ENCODE results near the gene ASCC1.

ASCC1 gene

DNA sequence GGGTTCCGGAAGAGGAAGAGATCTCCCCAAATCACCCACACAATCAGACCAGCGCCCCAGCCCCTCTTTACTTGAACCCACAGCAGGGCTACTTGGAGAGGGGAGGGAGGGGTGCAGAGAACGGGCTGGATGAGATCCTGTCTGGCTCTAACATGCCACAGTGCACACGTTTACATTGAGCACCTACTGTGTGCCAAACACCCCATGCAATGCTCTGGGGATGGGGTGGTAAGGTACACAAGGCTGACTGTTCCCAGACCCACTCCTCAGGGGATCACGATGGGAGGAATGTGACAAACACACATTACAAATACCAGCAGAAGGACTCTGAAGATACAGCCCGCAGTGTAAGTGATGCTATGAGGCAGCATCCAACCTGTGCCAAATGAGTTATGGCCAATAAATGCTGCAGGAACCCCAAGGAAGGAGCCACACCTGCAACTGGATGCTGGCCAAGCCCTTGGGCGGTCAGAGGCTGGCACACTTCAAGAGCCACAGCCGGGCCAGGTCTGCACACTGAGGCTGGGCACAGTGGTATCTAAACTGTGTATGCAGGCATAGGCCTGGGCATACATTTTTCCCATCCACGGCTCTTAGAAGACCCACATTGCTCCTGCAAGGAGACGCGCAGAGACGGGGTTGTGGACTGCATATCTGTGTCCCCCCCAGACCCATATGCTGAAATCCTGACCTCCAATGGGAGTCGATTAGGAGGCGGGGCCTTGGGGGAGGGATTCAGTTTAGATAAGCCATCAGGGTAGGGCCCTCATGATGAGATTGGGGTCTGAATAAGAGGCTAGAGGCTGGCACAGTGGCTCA is 134.1 kb downstream of the ASCC1 start:
- DNase-seq (ENCODE audit: low spot score): peak; percentile 50

DNA sequence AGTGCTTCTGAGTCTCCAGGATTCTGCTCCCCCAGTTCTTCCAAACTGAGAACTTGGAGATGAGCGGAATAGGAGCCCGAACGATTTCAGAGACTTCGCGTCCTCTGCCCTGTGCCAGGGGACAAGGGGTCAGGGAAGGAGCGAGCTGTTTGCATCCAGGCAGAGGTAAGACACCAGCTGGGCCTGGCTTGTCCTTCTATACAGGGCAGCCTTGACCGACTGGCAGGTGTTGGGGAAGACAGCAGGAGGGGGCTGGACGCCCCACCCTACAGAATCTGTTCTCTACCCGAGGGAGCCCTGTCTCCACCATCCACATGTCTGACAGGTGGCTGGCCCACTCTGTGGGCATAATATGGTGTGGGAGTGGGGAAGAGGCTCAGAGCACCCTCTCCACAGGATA is 134.9 kb downstream of the ASCC1 start:
- DNase-seq (ENCODE audit: low spot score): no peak

DNA sequence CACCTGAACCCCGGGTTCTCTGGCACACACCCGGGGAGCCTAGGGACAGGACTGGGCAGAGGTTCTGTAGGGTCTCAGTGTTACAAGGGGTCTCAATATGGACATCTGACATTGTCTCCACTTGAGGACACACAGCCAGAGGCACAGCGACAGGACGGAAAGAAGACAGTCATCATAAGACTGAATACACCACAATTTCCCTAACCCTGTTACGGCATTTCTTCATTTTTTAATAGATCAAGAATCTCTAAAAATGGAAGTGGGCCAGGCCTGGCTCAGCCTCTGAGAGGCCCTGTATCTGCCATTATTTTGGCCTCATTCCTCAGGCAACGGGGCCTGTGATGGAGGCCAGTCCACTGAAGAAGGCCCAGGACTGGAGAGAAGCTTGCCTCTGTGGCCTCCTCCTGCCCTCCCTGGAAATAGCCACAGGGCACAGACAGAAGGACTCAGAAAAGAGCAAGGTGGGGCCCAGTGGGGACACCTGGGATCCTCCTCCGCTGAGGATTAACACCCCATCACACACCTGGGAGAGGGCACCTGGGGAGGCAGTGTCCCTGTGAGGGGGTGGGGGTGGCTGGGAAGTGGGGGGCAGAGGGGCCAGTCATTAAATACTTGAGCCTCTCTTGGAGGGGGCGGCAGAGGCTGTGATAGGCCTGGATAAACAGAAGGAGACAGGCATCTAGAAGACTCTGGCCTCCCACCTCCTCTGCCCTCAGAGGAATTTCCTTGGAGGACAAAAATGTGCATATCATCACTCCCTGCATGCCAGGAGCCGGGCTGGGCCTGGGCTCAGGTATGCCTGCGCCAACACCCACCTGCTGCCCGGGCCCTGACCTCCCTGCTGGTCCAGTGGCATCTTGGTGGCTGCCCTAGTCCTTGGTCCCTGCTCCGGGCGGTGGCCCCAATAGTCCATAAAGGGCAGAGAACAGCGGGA is 135.8 kb downstream of the ASCC1 start:
- DNase-seq (ENCODE audit: low spot score): peak; percentile 56

DNA sequence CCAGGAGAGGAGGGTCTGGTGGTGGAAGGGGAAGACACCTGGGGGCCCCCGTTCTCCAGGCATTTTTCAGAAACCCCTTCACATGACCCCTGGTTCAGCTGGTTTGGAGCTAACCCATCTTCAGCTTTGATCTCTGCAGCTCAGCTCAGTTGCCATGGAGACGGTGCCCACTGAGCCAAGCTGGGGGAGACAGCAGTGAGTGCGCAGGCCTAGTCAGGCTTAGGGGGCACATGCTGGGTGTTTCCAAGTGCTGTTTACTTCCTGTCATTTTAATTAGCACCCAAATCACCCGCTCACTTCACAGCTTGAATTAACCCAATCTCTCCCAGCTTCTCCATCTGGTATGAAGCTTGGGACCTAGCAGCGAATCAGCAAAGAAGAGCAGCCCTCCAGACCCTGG is 136.7 kb downstream of the ASCC1 start:
- no peak for DNase-seq (ENCODE audit: low spot score)

DNA sequence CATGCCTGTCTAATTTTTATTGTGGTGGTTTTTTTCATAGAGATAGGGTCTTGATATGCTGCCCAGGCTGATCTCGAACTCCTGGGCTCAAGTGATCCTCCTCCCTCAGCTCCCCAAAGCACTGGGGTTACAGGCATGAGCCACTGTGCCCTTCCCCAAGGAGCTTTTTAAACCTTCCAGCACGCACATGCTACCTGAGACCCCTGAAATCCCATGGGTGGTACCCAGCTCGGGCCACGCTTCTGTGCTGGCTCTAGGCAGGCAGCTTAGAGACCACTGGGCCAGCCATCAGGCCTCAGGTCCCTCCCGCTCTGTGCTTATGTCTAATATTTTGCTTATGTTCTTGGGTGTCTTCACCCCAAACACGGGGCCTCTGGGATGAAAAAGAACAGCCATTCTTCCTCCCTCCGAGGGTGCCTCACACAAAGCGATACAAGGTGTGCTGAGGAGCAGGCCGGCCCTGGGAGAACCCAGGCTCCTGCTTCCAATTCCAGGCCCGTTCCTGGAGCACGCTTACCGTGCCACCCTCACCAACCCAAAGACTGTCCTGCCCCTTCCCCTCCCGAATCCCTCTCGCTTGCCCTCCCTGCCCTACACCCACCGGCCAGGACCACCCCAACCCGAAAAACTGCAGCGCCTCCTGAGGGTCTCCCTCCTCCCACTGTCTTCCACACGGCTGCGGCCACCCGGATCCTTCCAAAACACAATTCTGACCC is 138.6 kb downstream of the ASCC1 start:
- no peak for DNase-seq (ENCODE audit: low spot score)

DNA sequence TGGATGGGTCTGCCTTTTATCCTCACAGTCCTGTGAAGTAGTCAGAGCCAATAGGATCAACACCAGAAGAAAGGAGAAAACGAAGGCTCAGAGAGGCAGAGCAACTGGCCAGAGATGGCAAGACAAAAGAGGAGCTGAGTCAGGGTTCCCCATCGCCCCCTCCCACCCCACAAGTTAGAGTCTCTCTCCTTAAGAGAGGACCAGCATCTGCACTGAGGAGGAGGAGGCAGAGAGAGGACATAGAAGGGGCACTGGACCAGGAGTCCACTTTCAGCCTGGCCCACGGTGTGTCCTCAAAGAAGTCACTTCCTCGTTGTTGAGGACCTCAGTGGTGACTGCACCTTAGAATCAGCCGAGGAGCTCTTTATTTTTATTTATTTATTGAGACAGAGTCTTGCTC is 139.3 kb downstream of the ASCC1 start:
- no peak for DNase-seq (ENCODE audit: low spot score)

DNA sequence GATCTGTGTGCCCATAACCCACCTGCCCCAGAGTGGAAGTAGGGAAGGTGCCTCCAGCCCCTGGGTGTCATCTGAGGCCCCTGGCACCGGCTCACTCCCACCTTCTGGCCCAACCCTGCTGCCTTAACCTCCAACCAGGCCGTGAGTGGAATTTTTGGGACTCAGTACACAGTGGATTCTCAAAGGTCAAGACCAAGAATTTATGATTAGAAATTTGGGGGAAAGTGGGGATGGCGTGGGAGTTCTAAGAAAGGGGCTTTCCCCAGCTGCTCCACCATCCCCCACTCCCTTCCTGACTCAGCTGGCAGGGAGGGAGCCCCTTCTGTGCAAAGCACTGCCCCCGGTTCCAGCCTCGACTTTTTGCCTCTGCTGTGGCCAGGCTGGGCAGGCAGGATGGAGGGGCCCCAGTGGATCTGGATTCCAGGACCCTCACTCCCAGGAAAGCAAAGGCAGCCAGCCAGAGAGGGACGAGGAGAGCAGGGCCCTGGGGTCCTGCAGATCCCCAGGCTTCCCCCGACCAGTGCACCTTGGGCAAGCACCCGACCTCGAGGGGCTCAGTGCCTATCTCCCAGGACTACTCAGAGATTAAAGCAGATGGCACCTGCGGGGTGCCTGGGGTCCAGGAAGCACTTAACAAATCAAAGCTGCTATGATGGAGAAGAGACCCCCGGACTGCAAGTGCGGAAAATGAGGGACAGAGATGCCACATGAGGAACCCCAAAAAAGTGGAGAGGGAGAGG is 140.5 kb downstream of the ASCC1 start:
- DNase-seq (ENCODE audit: low spot score): no peak

DNA sequence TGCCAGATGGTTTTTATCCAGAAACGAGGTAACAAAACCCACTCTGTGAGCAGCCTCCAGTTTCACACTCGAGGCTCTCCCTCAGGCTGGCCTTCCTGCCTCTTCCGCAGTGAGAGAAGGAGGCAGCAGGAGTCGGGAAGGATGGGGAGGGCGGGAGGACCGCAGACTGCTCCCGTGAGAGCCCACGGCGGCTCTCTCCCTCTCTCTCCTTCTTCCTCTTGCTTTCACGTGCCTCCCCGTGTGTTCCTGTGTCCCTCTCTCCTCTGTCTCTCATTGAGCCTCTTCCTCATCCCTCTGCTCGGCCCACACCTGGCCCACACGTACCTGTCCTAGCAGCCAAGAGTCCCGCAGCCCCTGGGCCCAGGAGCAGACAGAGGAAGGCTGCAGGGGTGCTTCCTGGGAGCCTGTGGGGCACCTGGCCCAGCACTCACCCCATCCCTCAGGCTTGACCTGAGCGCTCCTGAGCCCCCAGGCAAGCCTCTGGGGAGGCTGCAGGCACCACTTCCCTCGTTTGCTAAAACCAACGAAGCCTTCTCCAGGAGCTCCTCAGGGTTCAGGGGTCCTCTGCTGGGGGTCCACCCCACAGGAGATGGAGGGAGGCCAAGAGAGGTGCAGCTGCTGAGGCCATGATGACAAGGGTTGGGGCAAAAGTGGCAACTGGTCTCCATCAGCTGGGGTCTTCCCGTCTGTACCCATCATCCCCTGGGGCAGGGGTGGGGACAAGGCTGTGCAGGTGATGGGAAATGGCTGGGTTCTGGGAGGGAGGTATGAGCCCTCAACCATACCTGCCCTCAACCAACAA is 141.3 kb downstream of the ASCC1 start:
- DNase-seq (ENCODE audit: low spot score): no peak

DNA sequence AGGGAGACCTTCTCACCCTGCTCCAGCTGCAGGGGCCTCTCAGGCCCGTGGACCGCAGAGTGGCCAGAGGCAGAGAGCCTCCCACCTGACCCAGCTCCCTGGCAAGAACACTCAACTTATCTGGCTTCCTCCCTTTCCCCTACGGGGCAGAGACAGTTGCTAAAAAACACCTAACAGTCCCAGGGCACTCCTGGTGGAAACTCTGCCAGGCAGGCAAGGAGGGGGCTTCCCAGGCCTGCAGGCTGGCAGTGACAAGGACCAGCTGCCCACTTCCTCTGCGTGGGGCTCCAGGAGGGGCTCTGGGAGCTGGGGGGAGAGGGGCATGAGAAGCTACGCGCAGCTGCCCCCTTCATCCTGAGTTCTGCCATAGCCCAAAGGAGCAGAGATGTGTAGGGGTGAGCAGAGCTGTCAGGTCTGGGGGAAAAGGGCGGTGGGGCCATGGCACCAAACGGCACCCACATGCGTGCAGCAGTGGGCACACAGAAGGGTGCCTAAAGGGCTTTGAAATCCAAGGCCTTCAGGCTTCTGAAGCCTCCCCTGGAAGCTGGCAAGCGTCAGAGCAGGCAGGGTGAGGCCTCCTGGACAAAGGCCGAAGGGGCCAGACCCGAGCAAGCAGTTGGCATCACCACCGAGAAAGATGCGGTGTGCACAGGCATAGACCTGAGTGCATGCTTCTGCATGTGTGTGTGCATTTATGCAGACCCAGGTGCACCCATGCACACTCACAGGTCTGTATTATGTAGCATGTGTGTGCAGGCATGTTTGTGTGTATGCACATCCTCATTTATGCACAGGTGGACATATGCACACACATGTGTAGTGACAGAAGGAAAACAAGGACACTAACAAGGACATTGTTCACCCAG is 142.1 kb downstream of the ASCC1 start:
- DNase-seq (ENCODE audit: low spot score): no peak

DNA sequence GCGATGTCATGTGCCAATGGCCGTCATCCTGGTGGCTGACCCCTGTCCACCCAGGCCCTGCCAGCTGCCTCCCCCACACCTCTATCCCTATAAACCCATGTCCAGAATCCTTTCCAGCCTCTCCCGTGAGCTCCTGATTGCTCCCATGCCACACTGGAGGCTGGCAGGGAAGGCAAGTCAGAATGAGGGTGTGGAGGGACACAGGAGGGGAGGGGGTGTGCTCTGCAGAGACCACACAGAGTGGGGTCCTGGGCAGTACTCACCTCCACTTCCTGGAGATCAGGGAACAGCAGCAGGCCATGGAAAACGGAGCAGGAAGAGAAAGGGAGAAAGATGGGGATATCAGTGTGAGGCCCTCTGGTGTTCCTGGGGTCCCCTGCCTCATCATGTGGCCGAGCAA is 143.4 kb downstream of the ASCC1 start:
- DNase-seq (ENCODE audit: low spot score): no peak

DNA sequence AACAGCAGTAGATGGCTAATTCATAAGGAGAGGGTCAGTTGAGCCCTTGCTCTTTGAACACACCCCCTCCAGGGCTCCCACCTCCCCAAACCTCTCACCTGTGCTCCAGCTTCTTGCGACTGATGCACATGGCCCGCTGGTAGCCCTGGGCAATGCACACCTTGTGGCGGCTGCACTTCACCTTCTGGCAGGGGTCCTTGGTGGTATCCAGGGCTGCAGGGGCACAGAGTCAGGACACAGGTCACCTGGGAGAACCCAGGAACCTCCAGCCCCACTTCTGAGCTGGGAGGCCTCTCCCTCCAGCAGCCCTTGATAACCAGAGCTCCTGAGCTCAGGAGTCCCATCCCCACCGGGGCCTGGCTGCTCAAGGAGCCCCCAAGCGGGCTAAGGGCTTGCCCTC is 144.0 kb downstream of the ASCC1 start:
- no peak for DNase-seq (ENCODE audit: low spot score)

DNA sequence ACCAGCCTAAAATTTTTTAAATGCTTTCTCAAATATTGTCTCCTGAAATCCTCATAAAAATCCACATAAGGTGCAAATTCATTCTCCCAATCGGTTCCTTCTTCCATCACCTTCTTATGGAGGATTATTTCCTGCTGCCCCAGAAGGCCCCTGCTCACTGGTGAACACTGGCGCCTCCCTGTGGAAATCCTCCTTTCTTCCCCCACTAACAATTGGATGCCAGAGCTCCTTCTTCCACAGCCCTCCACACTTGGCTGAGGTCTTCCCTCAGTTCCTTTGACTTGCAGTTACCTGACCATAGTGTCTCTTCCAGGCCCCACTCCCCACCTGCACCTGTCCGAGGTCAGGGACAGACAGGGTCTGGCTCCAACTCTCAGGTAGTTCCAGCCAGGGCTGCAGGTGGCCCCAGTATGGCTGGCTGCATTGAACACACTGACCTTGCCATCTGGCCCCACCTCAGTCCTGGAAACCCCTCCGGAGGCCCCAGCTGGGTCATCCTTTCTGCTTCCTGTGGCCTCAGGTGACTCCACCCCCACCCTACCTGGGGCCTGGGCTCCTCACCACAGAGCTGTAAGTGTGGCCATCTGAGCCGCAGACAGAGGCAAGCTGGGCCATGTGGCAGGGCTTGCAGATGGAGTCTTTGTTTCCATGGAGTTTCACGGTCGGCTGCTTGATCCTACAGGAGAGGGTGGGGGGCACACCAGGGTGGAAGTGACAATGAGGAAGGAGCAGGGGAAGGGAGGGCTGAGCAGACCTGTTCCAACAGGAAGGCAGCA is 146.1 kb downstream of the ASCC1 start:
- peak; percentile 30 for DNase-seq (ENCODE audit: low spot score)

DNA sequence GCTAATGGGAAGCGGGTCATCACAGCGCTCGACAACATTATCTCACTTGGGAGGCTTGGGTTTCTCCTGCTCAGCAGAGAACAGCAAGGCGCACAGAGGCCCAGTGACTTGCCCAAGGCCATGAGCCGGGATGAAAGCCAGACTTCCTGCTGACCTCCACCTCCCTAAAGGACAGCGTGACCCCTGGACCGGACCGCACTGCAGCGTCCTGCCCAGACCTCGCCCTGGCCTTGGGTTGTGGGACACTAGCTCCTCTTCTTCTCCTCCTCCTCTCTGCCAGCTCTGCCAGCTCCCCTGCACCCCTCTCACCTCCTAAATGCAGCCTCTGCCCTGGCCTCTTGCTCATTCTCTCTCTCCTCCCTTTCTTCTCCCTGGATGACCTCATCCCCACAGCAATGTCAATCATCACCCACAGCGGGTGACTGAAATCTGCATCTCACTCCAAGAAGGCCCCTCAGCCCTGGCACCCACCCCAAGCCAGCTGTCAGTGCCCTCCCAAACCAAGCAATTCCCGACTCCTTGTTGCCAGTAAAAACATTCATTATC is 147.1 kb downstream of the ASCC1 start:
- peak; percentile 59 for DNase-seq (ENCODE audit: low spot score)

DNA sequence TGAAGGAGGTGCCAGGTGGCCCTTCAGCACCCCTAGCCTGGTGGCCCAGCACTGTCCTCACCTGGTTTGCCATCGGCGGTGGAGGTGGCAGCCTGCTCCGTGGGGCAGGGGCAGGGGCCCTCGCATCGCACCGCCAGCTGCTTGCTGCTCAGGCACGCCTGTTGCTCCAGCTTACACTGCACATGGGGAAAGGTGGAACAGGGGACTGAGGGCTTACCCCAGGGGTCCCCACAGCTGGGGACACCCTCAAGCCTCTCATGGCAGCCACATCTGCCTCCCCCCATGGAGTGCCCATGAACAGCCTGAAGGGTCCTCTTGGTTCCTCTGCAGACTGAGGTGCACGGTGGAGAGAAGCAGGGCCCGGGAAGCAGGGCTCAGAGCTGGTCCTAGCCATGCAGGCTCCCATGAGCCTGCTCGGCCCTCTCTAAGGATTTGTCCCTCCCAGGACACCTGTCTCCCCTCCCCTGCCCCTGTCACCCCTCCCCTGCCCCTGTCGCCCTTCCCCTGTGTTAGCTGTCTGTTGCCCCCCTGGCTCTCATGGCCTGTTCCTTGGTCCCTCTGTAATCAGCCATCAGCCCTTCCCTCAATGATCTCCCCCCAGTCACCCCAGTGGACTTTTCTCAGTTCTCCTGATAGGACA is 147.8 kb downstream of the ASCC1 start:
- DNase-seq (ENCODE audit: low spot score): no peak

DNA sequence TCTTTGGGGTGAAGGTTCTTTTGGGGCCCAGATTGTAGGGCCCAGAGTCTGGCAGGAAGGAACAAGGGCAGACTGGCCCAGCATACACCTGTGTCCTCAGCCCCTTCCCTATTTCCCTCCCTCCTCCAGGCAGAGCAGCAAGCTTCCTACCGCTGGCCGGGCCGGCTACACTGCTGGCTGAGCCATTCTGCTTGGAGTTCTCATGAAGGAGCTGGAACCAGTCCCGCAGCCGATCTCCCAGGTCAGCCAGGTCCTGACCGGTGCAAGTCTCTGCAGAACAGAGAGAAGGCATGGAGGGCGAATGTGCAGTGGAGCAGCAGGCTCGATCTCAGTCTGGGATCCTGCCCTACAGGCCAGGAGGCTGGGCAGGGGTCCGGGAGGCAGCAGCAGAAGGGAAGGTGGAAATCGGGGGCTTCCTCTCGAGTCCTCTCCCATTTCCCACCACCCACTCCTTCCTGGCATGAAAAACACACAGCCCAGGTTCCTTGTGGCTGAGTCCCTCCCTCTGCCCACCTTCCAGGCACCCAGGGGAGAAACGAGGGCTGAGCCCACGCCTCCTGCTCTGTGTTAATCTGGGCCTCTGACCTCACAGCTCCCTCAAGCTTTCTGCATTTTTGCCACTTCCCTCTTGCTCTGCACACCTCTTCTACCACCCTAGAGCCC is 148.5 kb downstream of the ASCC1 start:
- DNase-seq (ENCODE audit: low spot score): no peak

DNA sequence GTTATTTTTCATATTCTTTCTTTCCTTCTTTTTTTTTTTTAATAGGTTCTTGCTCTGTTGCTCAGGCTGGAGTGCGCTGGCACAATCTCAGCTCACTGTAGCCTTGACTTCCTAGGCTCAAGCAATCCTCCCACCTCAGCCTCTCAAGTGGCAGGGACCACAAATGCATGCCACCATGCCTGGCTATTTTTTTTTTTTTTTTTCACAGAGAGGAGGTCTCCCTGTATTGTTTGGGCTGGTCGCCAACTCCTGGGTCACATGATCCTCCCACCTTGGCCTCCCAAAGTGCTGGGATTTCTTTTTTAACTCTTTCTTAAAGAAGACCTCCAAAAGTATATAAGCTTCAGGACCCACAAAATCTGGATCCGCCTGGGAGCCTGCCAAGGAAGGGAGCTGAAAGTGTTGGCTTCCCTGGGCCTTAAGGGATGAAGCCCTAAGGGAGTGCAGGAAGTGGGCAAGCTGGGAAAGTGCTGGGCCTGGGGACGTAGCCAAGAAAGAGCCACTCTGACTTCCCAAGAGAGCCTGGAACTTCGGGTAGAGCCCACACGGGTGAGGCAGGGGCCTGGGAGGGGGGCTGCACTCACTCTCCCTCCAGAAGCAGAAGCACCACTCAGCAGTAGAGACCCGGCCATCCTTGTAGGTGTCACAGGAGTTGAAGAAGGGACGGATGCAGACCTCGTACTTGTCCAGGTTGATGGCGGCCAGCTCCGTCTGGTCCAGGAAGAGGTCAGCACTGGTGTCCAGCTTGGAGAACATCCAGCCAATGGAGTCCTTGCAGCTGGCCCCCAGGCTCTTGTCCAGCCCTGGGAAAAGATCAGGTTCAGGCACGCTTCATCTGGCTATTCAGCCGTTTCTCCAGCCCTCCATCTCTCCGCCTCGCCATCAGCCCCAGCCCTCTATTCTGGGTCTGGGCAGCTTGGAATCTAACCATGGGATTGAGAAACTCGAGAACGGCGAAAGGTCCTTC is 149.5 kb downstream of the ASCC1 start:
- DNase-seq (ENCODE audit: low spot score): no peak

All from kidney tubule cell (primary cell).